SJCRH30 (cell line): Measurements from ENCODE around the gene OSBPL5. TPM values are rescaled to one million over a fixed set of nuclear protein-coding genes. Genes with fewer than 3 reads are reported as not detected.

ENCODE experiments used
- DNase-seq, 2 experiments: peaks; one replicate each; pipeline ENCODE4 v3.0.0-alpha.2; 2015 to 2020
- H3K27ac ChIP-seq: fragments of 250-450 bp; sonication (Bioruptor Pico); 2 replicates; pipeline ENCODE4 v1.5.1; 2020; ENCODE audit warnings: mild to moderate bottlenecking, moderate library complexity
- H3K27me3 ChIP-seq: fragments of 250-450 bp; sonication (Bioruptor Pico); 2 replicates; pipeline ENCODE4 v1.5.1; 2020; ENCODE audit warnings: mild to moderate bottlenecking, moderate library complexity
- H3K36me3 ChIP-seq: fragments of 250-450 bp; sonication (Bioruptor Pico); 2 replicates; pipeline ENCODE4 v1.5.1; 2020; ENCODE audit warnings: mild to moderate bottlenecking, moderate library complexity
- H3K4me1 ChIP-seq: fragments of 250-450 bp; sonication (Bioruptor Pico); 2 replicates; pipeline ENCODE4 v1.5.1; 2020; ENCODE audit warnings: mild to moderate bottlenecking, moderate library complexity
- H3K4me3 ChIP-seq: fragments of 250-450 bp; sonication (Bioruptor Pico); 2 replicates; pipeline ENCODE4 v1.5.1; 2020; ENCODE audit warnings: mild to moderate bottlenecking, moderate library complexity
- H3K9me3 ChIP-seq: fragments of 250-450 bp; sonication (Bioruptor Pico); replicated peaks from 2 replicates; pipeline ENCODE4 v1.5.1; 2020; ENCODE audit warnings: mild to moderate bottlenecking, moderate library complexity
- total RNA-seq: library from RNA; depleted of rRNA; stranded (reverse); fragments of >200 nt; shearing (Covaris generic); gene quantifications from 2 replicates; pipeline ENCODE4 v1.2.3, GENCODE V29; 2014

The OSBPL5 gene
- total RNA-seq, 1 experiment from 2014 or later = 8.4 TPM

DNA sequence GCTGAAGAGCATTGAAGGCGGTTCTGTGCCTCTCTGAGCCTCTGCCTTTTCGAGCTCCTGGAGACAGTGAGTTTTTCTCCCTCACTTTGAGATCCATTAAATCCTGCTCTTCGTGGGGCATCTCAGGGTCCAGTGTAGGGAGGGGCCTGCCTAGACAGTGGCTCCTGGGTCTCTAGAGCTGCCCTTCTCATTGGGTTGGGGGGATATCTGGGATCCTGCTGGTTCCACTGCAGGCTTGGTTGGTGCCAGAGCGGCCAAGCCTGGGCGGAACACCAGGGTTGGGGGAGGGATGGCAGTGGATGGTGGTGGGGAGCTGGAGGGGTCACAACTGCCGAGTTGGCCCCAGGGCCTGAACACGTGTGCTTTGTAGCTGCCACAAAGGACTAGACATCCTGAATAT, 55.7 kb downstream of the OSBPL5 start:
- no peak for DNase-seq
- 0 out of 2 replicates have a peak, but pooled peaks cover 2% of the 10 kb centered on the region for H3K36me3 ChIP-seq

DNA sequence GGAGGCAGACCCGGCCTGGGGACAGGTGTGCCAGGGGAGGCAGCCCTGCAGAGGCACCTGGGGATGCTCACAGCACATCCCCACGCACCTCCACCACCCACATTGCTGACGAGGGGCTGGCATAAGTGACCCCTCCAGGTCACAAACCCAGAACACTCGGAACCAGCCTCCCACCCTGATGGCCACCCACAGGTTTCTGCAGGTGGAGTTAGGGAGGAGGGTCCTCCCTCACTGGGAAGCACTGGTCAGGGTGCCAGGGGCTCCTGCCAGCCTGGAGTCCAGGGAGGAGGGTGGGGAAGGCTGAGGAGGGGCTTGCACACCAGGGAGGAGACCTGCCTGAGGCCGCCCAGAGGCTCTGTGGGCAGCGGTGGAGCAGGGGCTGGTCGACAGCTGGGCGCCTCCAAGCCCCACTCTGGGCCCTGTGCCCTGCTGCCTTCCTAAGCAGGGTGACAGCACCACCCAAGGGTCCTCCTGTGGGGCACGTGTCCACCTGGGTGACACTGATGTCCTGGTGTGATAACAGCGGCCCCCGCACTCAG, 56.9 kb downstream of the OSBPL5 start:
- Histone ChIP-seq H3K4me3 (no peak overlapping the region), H3K27ac (no peak overlapping the region), H3K4me1 (no peaks in the 10 kb centered on the region), H3K9me3 (no peaks in the 10 kb centered on the region), H3K27me3 (no peaks in the 10 kb centered on the region), H3K36me3 (no peaks in the 10 kb centered on the region)
- DNase-seq = no peak

More for the DNA sequence above, 55.7 kb downstream of the OSBPL5 start:
- H3K27me3 ChIP-seq = no peaks in the 10 kb centered on the region
- H3K27ac ChIP-seq = no peak overlapping the region
- H3K4me1 ChIP-seq = no peaks in the 10 kb centered on the region
- no peak overlapping the region for H3K4me3 ChIP-seq
- peaks cover 4% of the 10 kb centered on the region; the same call in 1 of the 2 replicates for H3K9me3 ChIP-seq

DNA sequence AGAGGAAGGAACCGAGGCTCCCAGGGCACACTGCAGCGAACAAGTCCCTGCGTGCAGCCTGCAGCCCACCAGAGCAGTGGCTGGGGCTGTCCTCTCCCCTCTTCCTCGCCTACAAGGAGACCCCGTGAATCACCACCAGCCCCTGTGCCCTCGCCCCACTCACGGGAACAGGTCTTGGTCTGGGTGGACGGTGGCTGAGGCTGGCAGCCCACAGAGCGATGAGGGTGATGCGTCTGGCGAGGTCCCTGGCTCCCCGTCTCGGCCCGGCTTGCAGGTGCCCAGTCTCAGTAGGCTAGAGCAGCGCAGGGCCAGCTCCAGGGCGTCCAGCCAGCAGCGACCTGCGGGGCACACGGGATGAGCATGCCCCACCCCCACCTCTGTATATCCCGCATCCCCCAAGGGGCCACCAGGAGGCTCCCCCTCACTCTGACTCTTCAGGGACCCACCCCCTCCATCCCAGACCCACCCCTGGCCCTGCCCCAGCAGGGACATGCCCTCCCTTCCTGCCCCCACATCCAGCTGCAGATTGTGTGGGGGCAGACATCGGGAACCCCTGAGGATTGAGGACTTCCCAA, 57.4 kb downstream of the OSBPL5 start:
- no peaks in the 10 kb centered on the region for H3K4me1 ChIP-seq
- no peaks in the 10 kb centered on the region for H3K36me3 ChIP-seq
- DNase-seq = no peak
- no peaks in the 10 kb centered on the region for H3K9me3 ChIP-seq
- no peak overlapping the region for H3K4me3 ChIP-seq
- H3K27me3 ChIP-seq = no peaks in the 10 kb centered on the region
- no peak overlapping the region for H3K27ac ChIP-seq

DNA sequence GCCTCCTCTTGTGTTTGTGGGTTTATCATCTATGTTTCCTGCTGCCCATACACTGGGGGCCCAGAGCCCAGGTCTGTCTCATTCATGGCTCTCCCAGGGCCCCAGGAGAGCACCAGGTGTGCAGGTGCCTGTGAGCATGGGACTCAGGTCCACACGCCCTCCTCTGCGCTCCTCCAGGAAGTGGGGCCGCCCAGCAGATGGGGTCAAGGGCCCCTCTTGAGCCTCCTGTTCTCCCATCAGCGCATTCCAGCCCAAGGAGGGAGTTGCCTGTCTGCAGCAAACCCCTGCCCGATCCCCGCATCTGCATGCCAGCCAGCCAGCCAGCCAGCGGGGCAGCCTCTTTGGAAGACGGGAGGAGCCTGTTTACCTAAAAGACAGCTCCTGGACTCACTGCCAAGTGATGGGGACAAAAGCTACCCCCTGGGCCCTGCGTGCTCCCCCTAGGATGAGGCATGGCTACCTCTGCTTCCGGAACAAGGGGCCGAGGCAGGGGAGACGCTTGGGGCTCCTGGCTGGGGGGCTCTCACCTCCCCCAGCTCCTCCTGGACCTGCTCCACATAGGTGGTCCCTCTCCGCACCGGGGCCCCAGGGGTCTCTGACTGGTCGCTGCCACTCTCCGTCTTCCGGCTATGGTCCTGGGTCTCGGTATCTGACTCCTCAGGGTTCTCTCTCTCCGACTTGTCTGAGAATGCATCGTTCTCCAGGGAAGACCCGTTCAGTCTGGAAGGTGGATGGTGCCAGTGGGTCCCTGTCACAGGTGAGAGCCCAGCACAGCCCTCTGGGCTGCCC, 58.2 kb downstream of the OSBPL5 start:
- Histone ChIP-seq H3K27me3 (no peaks in the 10 kb centered on the region), H3K27ac (no peak overlapping the region), H3K4me1 (no peaks in the 10 kb centered on the region), H3K36me3 (no peaks in the 10 kb centered on the region), H3K9me3 (no peaks in the 10 kb centered on the region), H3K4me3 (no peak overlapping the region)
- no peak for DNase-seq

DNA sequence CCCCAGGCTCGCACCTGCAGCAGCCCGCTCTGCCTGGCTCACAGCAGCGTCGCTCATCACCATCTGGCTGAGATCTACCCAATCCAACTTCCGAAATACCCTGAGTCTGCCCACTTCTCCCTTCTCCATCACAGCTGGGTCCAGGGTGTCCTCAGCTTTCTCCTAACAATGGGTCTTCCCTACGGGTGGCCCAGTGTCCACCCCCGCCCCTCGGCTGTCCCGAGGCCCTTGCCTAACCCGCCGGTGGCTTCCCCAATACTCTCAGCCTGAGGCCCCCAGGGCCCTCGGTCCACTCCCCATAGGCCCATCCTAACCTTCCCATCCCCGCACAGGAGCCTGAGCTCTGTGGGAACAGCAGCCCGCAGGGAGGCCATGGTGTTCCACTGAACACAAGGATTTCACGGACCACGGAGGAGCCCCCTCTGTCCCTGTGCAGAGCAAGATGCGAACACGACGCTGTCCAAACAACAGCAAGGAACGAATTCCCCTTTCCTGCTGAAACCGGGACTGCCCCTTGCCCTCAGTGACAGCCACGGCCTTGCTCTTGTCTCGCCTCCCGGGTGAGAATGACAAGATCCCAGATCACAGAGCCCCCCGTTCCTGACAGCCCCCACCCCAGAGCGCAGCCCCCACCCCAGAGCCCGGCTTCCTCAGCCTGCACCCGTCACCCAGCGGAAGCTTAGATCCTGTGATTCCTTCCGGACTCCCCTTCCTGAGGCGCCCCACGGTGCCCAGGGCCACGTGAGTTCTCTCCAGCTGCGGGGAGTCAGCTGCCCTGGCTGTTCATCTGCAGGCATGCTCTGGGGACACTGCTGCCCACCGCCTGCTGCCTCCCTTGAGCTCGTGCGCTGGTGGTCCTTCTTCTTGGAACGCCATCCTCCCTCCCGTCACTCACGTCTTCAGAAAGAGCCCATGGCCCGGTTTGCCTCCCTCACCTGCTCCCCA, 59.0 kb downstream of the OSBPL5 start:
- no peaks in the 10 kb centered on the region for H3K27me3 ChIP-seq
- H3K4me3 ChIP-seq = no peak overlapping the region
- DNase-seq = no peak
- no peaks in the 10 kb centered on the region for H3K9me3 ChIP-seq
- no peaks in the 10 kb centered on the region for H3K4me1 ChIP-seq
- H3K36me3 ChIP-seq = no peaks in the 10 kb centered on the region
- no peak overlapping the region for H3K27ac ChIP-seq

DNA sequence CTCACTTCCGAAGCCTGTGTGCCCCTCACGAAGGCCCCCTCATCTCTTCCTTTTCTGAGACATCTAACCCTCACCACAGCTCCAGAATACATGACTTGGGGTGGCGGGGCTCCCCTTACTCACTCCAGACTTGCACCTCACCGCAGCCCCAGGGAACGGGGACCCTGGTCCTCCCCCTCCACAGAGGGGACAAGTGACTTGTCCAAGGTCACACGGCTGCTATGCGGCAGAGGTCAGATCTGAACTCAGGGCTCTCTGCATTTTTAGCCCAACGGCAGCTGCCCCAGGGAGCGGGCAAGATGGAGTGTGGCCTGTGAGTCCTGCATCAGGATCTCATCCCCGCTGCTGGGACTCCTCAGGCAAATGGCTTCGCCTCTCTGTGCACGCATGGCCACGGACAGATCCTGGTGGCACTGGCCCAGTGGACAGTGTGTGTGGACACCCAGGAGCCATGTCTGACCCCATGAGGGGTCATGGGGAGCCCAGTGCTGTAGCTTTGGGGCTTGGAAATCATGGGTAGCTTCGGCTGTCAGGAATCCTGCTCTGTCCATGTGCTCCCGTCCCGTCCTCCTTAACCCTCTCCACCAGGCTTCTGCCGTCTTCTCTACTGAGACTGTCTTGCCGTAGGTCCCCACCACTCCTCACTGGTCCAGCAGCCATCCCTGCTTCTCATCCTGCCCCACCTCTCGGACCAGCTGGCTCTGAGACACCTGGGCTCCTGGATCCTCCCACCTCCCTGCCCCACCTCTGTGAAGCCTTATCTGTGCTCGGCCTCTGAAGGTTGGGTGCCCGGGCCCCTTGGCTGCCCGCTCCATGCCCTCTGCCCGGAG, 59.9 kb downstream of the OSBPL5 start:
- Histone ChIP-seq H3K9me3 (no peaks in the 10 kb centered on the region), H3K27ac (no peak overlapping the region), H3K4me1 (no peaks in the 10 kb centered on the region), H3K4me3 (no peak overlapping the region), H3K27me3 (no peaks in the 10 kb centered on the region), H3K36me3 (no peaks in the 10 kb centered on the region)
- no peak for DNase-seq

DNA sequence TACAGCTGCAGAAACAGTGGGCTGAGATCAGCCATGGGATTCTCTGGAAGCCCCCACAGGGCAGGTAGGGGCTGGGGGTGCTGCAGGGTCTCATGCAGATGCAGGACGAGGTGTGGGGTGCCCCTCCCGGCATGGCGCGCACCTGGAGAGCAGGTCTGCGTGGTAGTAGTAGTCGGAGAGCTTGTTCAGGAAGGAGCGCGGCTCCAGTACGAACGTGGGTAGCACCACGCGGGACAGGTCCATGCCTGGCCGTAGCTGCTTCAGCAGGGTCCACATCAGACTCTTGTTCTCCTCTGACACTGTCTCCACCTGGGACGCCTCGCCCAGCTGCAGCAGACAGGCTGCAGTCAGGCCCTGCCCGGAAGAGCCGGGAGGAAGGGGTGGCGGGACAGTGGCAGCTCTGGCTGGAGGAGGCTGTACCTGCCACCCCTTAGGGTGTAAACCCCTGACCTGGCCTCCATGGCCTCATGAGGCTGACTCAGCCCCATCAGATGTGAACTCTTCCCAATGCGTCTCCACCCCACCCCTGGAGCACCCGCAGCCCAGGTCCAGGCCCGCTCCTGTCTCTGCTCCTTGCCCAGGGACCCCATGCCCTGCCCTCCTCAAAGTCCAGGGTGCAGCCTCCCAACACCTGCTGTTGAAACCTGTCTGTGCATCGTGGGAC, 60.9 kb downstream of the OSBPL5 start:
- H3K4me1 ChIP-seq = no peaks in the 10 kb centered on the region
- H3K27me3 ChIP-seq = no peaks in the 10 kb centered on the region
- no peak for DNase-seq
- H3K4me3 ChIP-seq = no peak overlapping the region
- H3K36me3 ChIP-seq = no peaks in the 10 kb centered on the region
- no peaks in the 10 kb centered on the region for H3K9me3 ChIP-seq
- no peak overlapping the region for H3K27ac ChIP-seq

DNA sequence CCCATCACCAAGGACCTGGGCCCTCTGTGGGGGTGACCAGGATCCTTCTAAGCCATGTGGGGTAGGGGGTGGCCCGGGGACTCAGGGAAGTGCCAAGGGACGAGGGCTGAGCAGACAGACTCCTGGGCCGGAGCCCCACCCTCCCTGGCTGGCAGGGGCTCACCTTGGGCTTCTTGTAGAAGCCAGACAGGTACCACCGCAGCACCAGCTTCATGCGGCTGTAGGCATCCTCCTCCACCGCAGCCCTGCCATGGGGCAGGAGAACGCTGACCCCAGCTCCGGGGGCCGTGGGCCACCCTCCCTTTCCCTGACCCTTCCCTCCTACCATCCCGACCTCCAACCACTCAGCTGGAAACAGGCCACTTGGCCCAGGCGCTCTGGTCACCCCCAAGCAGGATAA, 62.0 kb downstream of the OSBPL5 start:
- H3K27ac ChIP-seq = no peak overlapping the region
- no peaks in the 10 kb centered on the region for H3K27me3 ChIP-seq
- no peaks in the 10 kb centered on the region for H3K9me3 ChIP-seq
- H3K4me1 ChIP-seq = no peaks in the 10 kb centered on the region
- no peak for DNase-seq
- no peak overlapping the region for H3K4me3 ChIP-seq
- no peaks in the 10 kb centered on the region for H3K36me3 ChIP-seq

DNA sequence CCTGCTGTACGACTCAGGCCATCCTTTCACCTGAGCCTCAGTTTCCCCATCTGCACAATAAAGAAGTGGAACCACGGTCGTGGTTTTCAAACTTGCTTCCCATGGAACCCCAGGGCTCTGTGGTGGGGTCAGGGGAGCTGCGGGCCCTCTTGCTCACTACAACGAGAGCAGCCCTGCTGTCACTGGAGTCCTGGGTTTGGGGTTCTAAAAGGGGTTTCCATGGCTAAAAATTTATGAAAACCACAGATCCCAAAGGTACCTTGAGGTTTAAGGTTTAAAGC, 62.5 kb downstream of the OSBPL5 start:
- Histone ChIP-seq H3K27me3 (no peaks in the 10 kb centered on the region), H3K4me1 (no peaks in the 10 kb centered on the region), H3K36me3 (no peaks in the 10 kb centered on the region), H3K9me3 (no peaks in the 10 kb centered on the region), H3K27ac (no peak overlapping the region), H3K4me3 (no peak overlapping the region)
- no peak for DNase-seq

DNA sequence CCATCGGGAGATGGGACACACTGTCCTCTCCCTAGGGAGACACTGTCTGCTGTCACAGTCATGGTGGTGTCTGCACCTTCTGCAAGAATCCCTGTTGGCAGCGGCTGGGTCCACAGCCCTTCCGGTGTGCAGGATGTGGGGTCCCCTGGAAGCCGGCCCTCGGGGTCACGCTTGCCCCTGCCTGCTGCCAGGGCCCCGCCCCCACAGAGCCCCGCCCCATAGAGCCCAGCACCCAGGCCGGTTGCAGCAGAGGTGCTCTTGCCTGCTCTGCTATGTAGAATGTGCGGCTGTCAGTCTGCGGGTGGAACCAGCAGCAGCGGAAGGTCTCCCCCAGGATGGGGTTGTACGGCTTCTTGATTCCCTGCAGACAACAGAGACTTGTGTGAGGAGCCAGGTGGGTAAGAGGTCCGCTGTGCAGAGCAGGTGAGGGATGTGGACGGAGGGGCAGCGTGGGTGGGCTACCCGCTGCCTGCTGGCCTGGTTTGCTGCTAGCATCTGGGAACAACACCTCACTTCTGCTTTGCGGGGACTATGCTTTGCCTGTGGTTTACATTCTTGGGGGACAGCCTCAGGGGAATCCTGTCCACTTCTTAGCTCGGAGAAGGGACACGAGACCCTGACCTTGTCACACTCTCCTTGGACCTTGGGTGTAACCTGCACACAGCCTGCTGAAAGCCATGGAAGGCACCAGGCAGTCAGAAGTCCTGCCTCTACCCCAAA, 63.0 kb downstream of the OSBPL5 start:
- no peak overlapping the region for H3K4me3 ChIP-seq
- no peak overlapping the region for H3K27ac ChIP-seq
- no peaks in the 10 kb centered on the region for H3K36me3 ChIP-seq
- H3K4me1 ChIP-seq = no peaks in the 10 kb centered on the region
- H3K9me3 ChIP-seq = no peaks in the 10 kb centered on the region
- no peak for DNase-seq
- H3K27me3 ChIP-seq = no peaks in the 10 kb centered on the region

DNA sequence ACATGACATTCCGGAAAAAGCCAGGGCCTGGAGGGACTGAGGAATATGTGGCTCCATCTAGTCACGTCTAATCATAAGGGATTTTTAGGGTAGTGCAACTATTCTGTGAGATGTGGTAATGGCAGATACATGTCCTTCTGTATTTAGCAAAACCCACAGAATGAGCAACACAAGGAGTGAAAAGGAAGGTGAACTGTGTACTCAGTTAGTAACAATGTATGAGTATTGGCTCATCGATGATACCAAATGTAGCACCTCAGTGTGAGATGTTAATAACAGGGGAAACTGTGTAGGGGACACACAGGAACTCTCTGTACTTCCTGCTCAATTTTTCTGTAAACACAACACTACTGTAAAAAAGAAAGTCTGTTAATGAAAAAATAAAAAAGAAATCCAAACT, 65.9 kb downstream of the OSBPL5 start:
- Histone ChIP-seq H3K27ac (no peak overlapping the region), H3K4me1 (peaks cover 7% of the 10 kb centered on the region; the same call in 1 of the 2 replicates), H3K27me3 (no peaks in the 10 kb centered on the region), H3K36me3 (no peaks in the 10 kb centered on the region), H3K4me3 (no peak overlapping the region), H3K9me3 (no peaks in the 10 kb centered on the region)
- DNase-seq = no peak

DNA sequence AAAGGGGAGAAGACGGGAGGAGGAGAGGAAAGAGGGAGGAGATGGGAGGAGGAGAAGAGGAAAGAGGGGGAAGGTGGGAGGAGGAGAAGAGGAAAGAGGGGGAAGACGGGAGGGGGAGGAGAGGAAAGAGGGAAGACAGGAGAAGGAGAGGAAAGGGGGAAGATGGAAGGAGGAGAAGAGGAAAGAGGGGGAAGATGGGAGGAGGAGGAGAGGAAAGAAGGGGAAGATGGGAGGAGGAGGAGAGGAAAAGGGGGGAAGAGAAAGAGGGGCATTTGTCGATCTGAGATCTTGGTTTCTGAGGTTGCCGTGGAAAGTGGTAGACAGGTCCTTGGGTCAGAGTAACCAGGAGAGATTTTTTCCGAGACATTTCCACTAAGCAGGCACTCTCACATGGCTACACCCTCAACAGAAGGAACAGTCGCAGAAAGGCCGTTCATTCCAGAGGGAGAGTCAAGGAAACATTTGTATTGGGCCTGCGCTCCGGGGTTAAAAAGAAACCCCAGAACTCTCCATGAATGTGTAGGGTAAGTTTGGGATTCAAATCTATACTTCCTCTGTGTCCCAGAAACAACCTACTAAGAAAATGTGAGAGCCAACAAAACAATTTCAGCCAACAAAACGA, 68.1 kb downstream of the OSBPL5 start:
- no peaks in the 10 kb centered on the region for H3K9me3 ChIP-seq
- no peak for DNase-seq
- no peaks in the 10 kb centered on the region for H3K27me3 ChIP-seq
- H3K36me3 ChIP-seq = no peaks in the 10 kb centered on the region
- H3K4me3 ChIP-seq = no peak overlapping the region
- H3K4me1 ChIP-seq = peaks cover 12% of the 10 kb centered on the region; the same call in 1 of the 2 replicates
- H3K27ac ChIP-seq = no peak overlapping the region
